Right lobe of liver (tissue), 4 donors: ENCODE data around the gene MTMR1.

Source experiments
- POLR2A ChIP-seq: fragments of 450-650 bp; IDR thresholded peaks from one replicate; pipeline ENCODE4 v1.6.1; 2017; ENCODE audit warnings: antibody characterized with exemption, mild to moderate bottlenecking
- TF ChIP-seq, protein P1 (sequence below), 4 donors: fragments of 200-600 bp in 3 of 4; fragments of 450-650 bp in 1 of 4; IDR thresholded peaks; one replicate each; pipeline versions ENCODE4 v1.5.1 to v1.8.0; 2016 to 2022; ENCODE audit warnings: antibody characterized with exemption in 4 of 4, mild to moderate bottlenecking in 2 of 4
- donor health status: DM: no; HTN: no; CAD: no.
- donor health status: DM: no; HTN: no; CAD: no.
- donor health status: DM: no; HTN: yes; CAD: no.

DNA sequence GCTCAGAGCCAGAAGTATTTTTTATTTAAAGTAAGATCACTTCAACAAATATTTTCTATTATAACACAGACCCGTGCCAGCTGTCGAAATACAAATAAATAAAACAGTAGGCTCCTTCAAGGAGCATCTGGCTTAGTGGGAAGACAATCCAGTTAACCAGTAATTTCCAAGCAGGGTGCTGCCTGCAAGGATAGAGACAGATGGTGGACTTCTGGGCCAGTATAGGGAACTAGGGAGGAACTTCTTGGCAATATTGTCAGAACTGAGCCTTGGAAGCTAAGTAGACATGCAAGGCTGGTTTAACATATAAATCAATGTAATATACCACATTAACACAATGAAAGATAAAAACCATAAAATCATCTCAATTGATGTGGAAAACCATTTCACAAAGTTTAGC, 17.0 kb upstream of the MTMR1 start:
- TF ChIP-seq, protein P1, sequence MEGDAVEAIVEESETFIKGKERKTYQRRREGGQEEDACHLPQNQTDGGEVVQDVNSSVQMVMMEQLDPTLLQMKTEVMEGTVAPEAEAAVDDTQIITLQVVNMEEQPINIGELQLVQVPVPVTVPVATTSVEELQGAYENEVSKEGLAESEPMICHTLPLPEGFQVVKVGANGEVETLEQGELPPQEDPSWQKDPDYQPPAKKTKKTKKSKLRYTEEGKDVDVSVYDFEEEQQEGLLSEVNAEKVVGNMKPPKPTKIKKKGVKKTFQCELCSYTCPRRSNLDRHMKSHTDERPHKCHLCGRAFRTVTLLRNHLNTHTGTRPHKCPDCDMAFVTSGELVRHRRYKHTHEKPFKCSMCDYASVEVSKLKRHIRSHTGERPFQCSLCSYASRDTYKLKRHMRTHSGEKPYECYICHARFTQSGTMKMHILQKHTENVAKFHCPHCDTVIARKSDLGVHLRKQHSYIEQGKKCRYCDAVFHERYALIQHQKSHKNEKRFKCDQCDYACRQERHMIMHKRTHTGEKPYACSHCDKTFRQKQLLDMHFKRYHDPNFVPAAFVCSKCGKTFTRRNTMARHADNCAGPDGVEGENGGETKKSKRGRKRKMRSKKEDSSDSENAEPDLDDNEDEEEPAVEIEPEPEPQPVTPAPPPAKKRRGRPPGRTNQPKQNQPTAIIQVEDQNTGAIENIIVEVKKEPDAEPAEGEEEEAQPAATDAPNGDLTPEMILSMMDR (IDR thresholded peaks at IDR 0.05): no peak
- no peak for TF ChIP-seq POLR2A
